H1 (cell line): ENCODE measurements around the gene DNM2. TPM values are rescaled to one million over a fixed set of nuclear protein-coding genes. Genes with fewer than 3 reads are reported as not detected.

ENCODE experiments used
- CTCF ChIA-PET: fragments of 300-600 bp; sonication (Branson Sonifier 250); formaldehyde crosslinking; loops from one replicate; lab custom pipeline; 2021; ENCODE audit not compliant: partially characterized antibody; lab: Charles Lee
- POLR2A ChIA-PET: fragments of 300-600 bp; sonication (Branson Sonifier 250); formaldehyde crosslinking; loops from one replicate; lab custom pipeline; 2021; ENCODE audit warnings: inconsistent platforms; ENCODE audit not compliant: partially characterized antibody; lab: Charles Lee
- DNase-seq, 2 experiments: peaks; one replicate each; pipeline versions ENCODE4 v3.0.0 to v3.0.0-alpha.2; 2010 to 2022; ENCODE audit warnings: low spot score in 2 of 2, low read depth in 1 of 2, mixed read lengths in 1 of 2
- FAIRE-seq: peaks from 2 replicates; lab custom pipeline; 2011; peaks lifted over from hg19 to GRCh38; lab: Jason Lieb, UNC
- H2AFZ ChIP-seq: 2 replicates; pipeline ENCODE4 v1.8.1; 2012; ENCODE audit warnings: low read length, inconsistent platforms
- H2AK5ac ChIP-seq: 2 replicates; pipeline ENCODE4 v1.6.1; 2013; ENCODE audit warnings: low read depth, low read length
- H2BK120ac ChIP-seq: replicated peaks from 2 replicates; pipeline ENCODE3; 2013; ENCODE audit warnings: low read depth, low read length, inconsistent platforms
- H2BK12ac ChIP-seq: 2 replicates; pipeline ENCODE4 v1.6.1; 2013; ENCODE audit warnings: low read depth, low read length
- H2BK15ac ChIP-seq: 2 replicates; pipeline ENCODE4 v1.6.1; 2013; ENCODE audit warnings: low read length
- H2BK20ac ChIP-seq: 2 replicates; pipeline ENCODE4 v1.6.1; 2013; ENCODE audit warnings: low read length
- H2BK5ac ChIP-seq: 2 replicates; pipeline ENCODE4 v1.6.1; 2013; ENCODE audit warnings: low read depth, low read length
- H3K14ac ChIP-seq: 2 replicates; pipeline ENCODE4 v1.6.1; 2013; ENCODE audit warnings: inconsistent platforms; ENCODE audit not compliant: insufficient read length
- H3K18ac ChIP-seq: 2 replicates; pipeline ENCODE4 v1.6.1; 2013; ENCODE audit warnings: low read length; ENCODE audit errors: extremely low read depth
- H3K23ac ChIP-seq: 2 replicates; pipeline ENCODE4 v1.6.1; 2013; ENCODE audit warnings: inconsistent platforms; ENCODE audit not compliant: insufficient read length
- H3K23me2 ChIP-seq: 2 replicates; pipeline ENCODE4 v1.6.1; 2013; ENCODE audit warnings: low read depth, low read length
- H3K27ac ChIP-seq: 2 replicates; pipeline ENCODE4 v1.6.1; 2011; ENCODE audit warnings: low read depth, low read length, inconsistent platforms
- H3K27me3 ChIP-seq, 4 experiments: replicated peaks in 1 of 4; 1 replicate in 1 of 4; 2 replicates in 3 of 4; pipeline versions ENCODE4 v1.6.1 to v1.8.1; 2011 to 2013; ENCODE audit warnings: low read length in 3 of 4, mild to moderate bottlenecking in 3 of 4, inconsistent platforms in 2 of 4, mixed read lengths in 2 of 4, moderate library complexity in 1 of 4; ENCODE audit not compliant: control insufficient read depth in 3 of 4, insufficient read depth in 3 of 4; ENCODE audit errors: extremely low read depth in 1 of 4
- H3K36me3 ChIP-seq, 4 experiments: 2 replicates each; pipeline versions ENCODE4 v1.6.1 to v1.8.1; 2011 to 2013; ENCODE audit warnings: mild to moderate bottlenecking in 4 of 4, low read length in 3 of 4, moderate library complexity in 2 of 4, control low read depth in 1 of 4, inconsistent platforms in 1 of 4; ENCODE audit not compliant: insufficient read depth in 4 of 4, control insufficient read depth in 2 of 4
- H3K4ac ChIP-seq: replicated peaks from 2 replicates; pipeline ENCODE3; 2013; ENCODE audit warnings: low read length, low read depth, mixed read lengths, inconsistent platforms; ENCODE audit not compliant: insufficient read length
- H3K4me1 ChIP-seq, 4 experiments: replicated peaks in 1 of 4; 1 replicate in 1 of 4; 2 replicates in 3 of 4; pipeline versions ENCODE4 v1.6.1 to v1.8.1; 2011 to 2013; ENCODE audit warnings: low read length in 3 of 4, inconsistent platforms in 2 of 4, mixed read lengths in 1 of 4; ENCODE audit not compliant: insufficient read depth in 4 of 4, control insufficient read depth in 3 of 4
- H3K4me2 ChIP-seq, 2 experiments: 2 replicates each; pipeline versions ENCODE4 v1.6.1 to v1.8.1; 2011 to 2013; ENCODE audit warnings: low read depth in 2 of 2, low read length in 2 of 2, control low read depth in 1 of 2, inconsistent platforms in 1 of 2, mild to moderate bottlenecking in 1 of 2; ENCODE audit not compliant: insufficient read depth in 1 of 2
- H3K4me3 ChIP-seq, 4 experiments: fragments of 200-600, 300-600 bp in 1 of 4; sonication (generic), shearing (Covaris generic), sonication (Bioruptor Twin) in 1 of 4; 2 replicates each; pipeline versions ENCODE4 v1.5.1 to v1.8.1; 2011 to 2016; ENCODE audit warnings: low read length in 4 of 4, low read depth in 3 of 4, control low read depth in 2 of 4, inconsistent platforms in 2 of 4, mild to moderate bottlenecking in 2 of 4, mixed read lengths in 1 of 4, moderate library complexity in 1 of 4; ENCODE audit not compliant: insufficient read depth in 2 of 4; ENCODE audit errors: extremely low read depth in 1 of 4
- H3K56ac ChIP-seq: replicated peaks from 2 replicates; pipeline ENCODE3; 2013; ENCODE audit warnings: low read depth, mild to moderate bottlenecking, mixed read lengths, low read length, inconsistent platforms; ENCODE audit not compliant: insufficient read length
- H3K79me1 ChIP-seq: 2 replicates; pipeline ENCODE4 v1.6.1; 2013; ENCODE audit warnings: low read depth, low read length, control low read depth
- H3K79me2 ChIP-seq, 2 experiments: 2 replicates each; pipeline versions ENCODE4 v1.6.1 to v1.8.1; 2012 to 2013; ENCODE audit warnings: low read length in 2 of 2, mild to moderate bottlenecking in 2 of 2, inconsistent platforms in 1 of 2; ENCODE audit not compliant: insufficient read depth in 2 of 2, control insufficient read depth in 1 of 2
- H3K9ac ChIP-seq, 4 experiments: replicated peaks in 1 of 4; 1 replicate in 1 of 4; 2 replicates in 3 of 4; pipeline versions ENCODE4 v1.6.1 to v1.8.1; 2011 to 2013; ENCODE audit warnings: low read depth in 3 of 4, low read length in 3 of 4, control low read depth in 2 of 4, mild to moderate bottlenecking in 2 of 4, moderate library complexity in 2 of 4, inconsistent platforms in 1 of 4; ENCODE audit errors: extremely low read depth in 1 of 4
- H3K9me3 ChIP-seq, 2 experiments: 2 replicates each; pipeline versions ENCODE4 v1.6.1 to v1.8.1; 2012 to 2013; ENCODE audit warnings: mild to moderate bottlenecking in 2 of 2, moderate library complexity in 2 of 2, control low read depth in 1 of 2, inconsistent platforms in 1 of 2, low read depth in 1 of 2, low read length in 1 of 2, mixed read lengths in 1 of 2; ENCODE audit not compliant: insufficient read depth in 2 of 2
- H4K20me1 ChIP-seq, 2 experiments: replicated peaks in 1 of 2; 2 replicates each; pipeline versions ENCODE3 to v1.8.1; 2011 to 2013; ENCODE audit warnings: inconsistent platforms in 2 of 2, low read length in 2 of 2, mild to moderate bottlenecking in 1 of 2; ENCODE audit not compliant: insufficient read depth in 2 of 2, control insufficient read depth in 1 of 2
- H4K5ac ChIP-seq: 2 replicates; pipeline ENCODE4 v1.6.1; 2013; ENCODE audit warnings: low read length, low read depth, mixed read lengths, inconsistent platforms; ENCODE audit not compliant: insufficient read length
- H4K8ac ChIP-seq: 2 replicates; pipeline ENCODE4 v1.8.0; 2013; ENCODE audit warnings: mild to moderate bottlenecking, moderate library complexity, low read length, inconsistent platforms; ENCODE audit not compliant: insufficient read depth; ENCODE audit errors: extremely low read depth
- H4K91ac ChIP-seq: replicated peaks from 2 replicates; pipeline ENCODE3; 2013; ENCODE audit warnings: low read length, mixed read lengths, inconsistent platforms; ENCODE audit not compliant: insufficient read length
- CHD1 ChIP-seq: IDR thresholded peaks from 2 replicates; pipeline ENCODE4 v1.6.1; 2012; ENCODE audit warnings: low read depth, low read length, improper control_type of control experiment
- GABPA ChIP-seq: IDR thresholded peaks from 2 replicates; pipeline ENCODE4 v1.6.1; 2011; ENCODE audit warnings: mild to moderate bottlenecking, low read length, moderate library complexity, borderline replicate concordance; ENCODE audit not compliant: insufficient read depth
- HDAC2 ChIP-seq, 2 experiments: fragments of 300-600 bp in 1 of 2; sonication (generic) in 1 of 2; IDR thresholded peaks; 2 replicates each; pipeline ENCODE4 v1.6.1; 2011 to 2012; ENCODE audit warnings: low read depth in 2 of 2, low read length in 2 of 2, mild to moderate bottlenecking in 2 of 2, moderate library complexity in 2 of 2, borderline replicate concordance in 1 of 2, inconsistent platforms in 1 of 2
- JUN ChIP-seq: IDR thresholded peaks from 2 replicates; pipeline ENCODE4 v1.6.1; 2011; ENCODE audit warnings: low read depth, mild to moderate bottlenecking, improper control_type of control experiment, low read length
- KDM1A ChIP-seq: fragments of 200-600, 300-600 bp; sonication (generic); IDR thresholded peaks from 2 replicates; pipeline ENCODE4 v1.7.1; 2016; ENCODE audit warnings: mild to moderate bottlenecking, low read length, borderline replicate concordance
- POLR2A ChIP-seq, 2 experiments: IDR thresholded peaks; 1 replicate in 1 of 2; 2 replicates in 1 of 2; pipeline ENCODE4 v1.6.1; 2011; ENCODE audit warnings: low read depth in 2 of 2, low read length in 2 of 2, mild to moderate bottlenecking in 2 of 2; ENCODE audit errors: control extremely low read depth in 1 of 2
- SP2 ChIP-seq: IDR thresholded peaks from 2 replicates; pipeline ENCODE4 v1.6.1; 2012; ENCODE audit warnings: mild to moderate bottlenecking, low read length, inconsistent platforms
- ZNF274 ChIP-seq: IDR thresholded peaks from 2 replicates; pipeline ENCODE4 v1.7.0; 2012; ENCODE audit warnings: low read length, borderline replicate concordance; ENCODE audit errors: extremely low read depth
- WGBS, 2 experiments: shearing (Covaris generic) in 1 of 2; methylation state at CpG; one replicate each; pipeline versions ENCODE4 v1.1.6 to v1.1.7; 2013 to 2015; ENCODE audit warnings: low lambda C conversion rate in 2 of 2, mixed read lengths in 2 of 2, inconsistent platforms in 1 of 2, low coverage in 1 of 2, missing lambda C conversion rate in 1 of 2; ENCODE audit not compliant: insufficient replicate concordance in 2 of 2, insufficient coverage in 1 of 2, insufficient read length in 1 of 2; ENCODE audit errors: extremely low coverage in 1 of 2, missing lambda C conversion rate in 1 of 2; 5-methylcytosine and 5-hydroxymethylcytosine counted together
- polyA plus RNA-seq, 7 experiments: library from polyadenylated mRNA; depleted of rRNA in 3 of 7; stranded (reverse) in 5 of 7; unstranded in 2 of 7; fragments of >200 nt in 5 of 7; fragments of 200-250 nt in 2 of 7; gene quantifications; 1 replicate in 5 of 7; 2 replicates in 1 of 7; 4 replicates in 1 of 7; pipeline versions ENCODE4 v1.2.1 to v1.2.3, GENCODE V29; 2011 to 2013; ENCODE audit warnings: missing spikeins in 2 of 7, mixed read lengths in 2 of 7
- total RNA-seq: library from RNA; stranded (reverse); fragmentation: NEBNext Ultra II Directional; extraction: Animal tissue kit (Norgen Biotek cat#: 25700); gene quantifications from 2 replicates; pipeline ENCODE4 v1.2.1, GENCODE V29; 2021

The DNM2 gene
- total and polyA plus RNA-seq, 2 of the 8 experiments (the other 6 are each of a cell fraction or from before 2014, with no cell fraction given), result 61.9 to 120 TPM

DNA sequence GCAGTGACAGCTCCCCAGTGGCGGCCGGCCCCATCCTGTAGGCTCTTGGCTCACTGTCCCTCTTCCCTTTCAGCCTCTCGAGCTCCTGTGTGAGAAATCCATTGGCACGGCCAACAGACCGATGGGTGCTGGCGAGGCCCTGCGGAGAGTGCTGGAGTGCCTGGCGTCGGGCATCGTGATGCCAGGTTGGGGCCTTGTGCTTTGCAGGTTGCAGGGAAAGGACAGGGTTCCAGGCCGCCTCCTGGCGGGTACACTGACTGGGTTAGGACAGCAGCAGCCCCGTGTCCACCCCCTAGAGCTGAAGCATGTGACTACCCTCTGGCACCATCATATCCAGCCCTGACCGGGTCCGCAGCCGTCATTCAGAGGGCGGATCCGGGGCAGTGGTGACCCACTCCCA lies 38.1 kb upstream of the DNM2 start:
- Histone ChIP-seq H4K5ac (no peak overlapping the region), H2BK120ac (no peak overlapping the region), H3K14ac (no peak overlapping the region), H3K36me3 (peaks cover 81 to 93% (median 92%) of the 10 kb centered on the region in 4 experiments), H2BK20ac (no peak overlapping the region), H2BK15ac (no peak overlapping the region), H3K79me2 (peaks cover 1 to 90% of the 10 kb centered on the region in 2 experiments; a peak in 2 of 4 replicates), H2AK5ac (no peak overlapping the region), H2BK12ac (no peak overlapping the region), H3K79me1 (peaks cover 7% of the 10 kb centered on the region), H3K4ac (no peak overlapping the region), H2BK5ac (no peak overlapping the region), H2AFZ (no peak overlapping the region), H3K9ac (no peak overlapping the region), H3K4me1 (no peaks in the 10 kb centered on the region; a peak in 2 of 7 replicates), H4K20me1 (peaks cover 32 to 45% of the 10 kb centered on the region in 2 experiments), H3K18ac (no peak overlapping the region), H3K4me3 (no peak overlapping the region), H4K91ac (no peak overlapping the region), H3K23me2 (no peaks in the 10 kb centered on the region), H3K23ac (no peak overlapping the region), H3K27me3 (no peaks in the 10 kb centered on the region), H3K56ac (no peak overlapping the region), H3K27ac (peak overlapping the region; percentile 10), H3K4me2 (no peak overlapping the region), H3K9me3 (no peaks in the 10 kb centered on the region), H4K8ac (peak overlapping the region; percentile 62; the same call in 1 of the 2 replicates)
- TF ChIP-seq CHD1, result no peak
- TF ChIP-seq ZNF274, result no peak
- no peak for TF ChIP-seq JUN
- TF ChIP-seq POLR2A (IDR thresholded peaks at IDR 0.05; ENCODE audit: control extremely low read depth in 1 of 2, low read depth in 2 of 2, low read length in 2 of 2), result 0 out of 3 replicates have a peak, but pooled peaks of 1 of the 2 experiments have one; percentile 23
- TF ChIP-seq HDAC2 (IDR thresholded peaks at IDR 0.05; ENCODE audit: borderline replicate concordance in 1 of 2, low read depth in 2 of 2, low read length in 2 of 2), result no peak
- no peak for TF ChIP-seq SP2
- no peak for TF ChIP-seq GABPA
- TF ChIP-seq KDM1A, result no peak
- FAIRE-seq (no peak), DNase-seq (no peak)
- ChIA-PET POLR2A (interaction anchor here (0.6 to 59.0 kb wide), 3 partner anchors 11 to 367 kb away, joined by 3 to 1874 read pairs (median 1874); partner anchors contain the start of genes DNM2, ILF3 and QTRT1), CTCF (interaction anchor here (1.1 to 3.5 kb wide), 5 partner anchors 8 to 22 kb away, joined by 3 to 13 read pairs (median 3); no protein-coding TSS in a partner anchor)
- WGBS, 2 experiments, result 94% methylated on average over 18 of the region's 18 CpGs; no CpG with 5 or more reads in 1 of the 2 experiments
